ENCODE results near the gene OSBPL5.

DNA sequence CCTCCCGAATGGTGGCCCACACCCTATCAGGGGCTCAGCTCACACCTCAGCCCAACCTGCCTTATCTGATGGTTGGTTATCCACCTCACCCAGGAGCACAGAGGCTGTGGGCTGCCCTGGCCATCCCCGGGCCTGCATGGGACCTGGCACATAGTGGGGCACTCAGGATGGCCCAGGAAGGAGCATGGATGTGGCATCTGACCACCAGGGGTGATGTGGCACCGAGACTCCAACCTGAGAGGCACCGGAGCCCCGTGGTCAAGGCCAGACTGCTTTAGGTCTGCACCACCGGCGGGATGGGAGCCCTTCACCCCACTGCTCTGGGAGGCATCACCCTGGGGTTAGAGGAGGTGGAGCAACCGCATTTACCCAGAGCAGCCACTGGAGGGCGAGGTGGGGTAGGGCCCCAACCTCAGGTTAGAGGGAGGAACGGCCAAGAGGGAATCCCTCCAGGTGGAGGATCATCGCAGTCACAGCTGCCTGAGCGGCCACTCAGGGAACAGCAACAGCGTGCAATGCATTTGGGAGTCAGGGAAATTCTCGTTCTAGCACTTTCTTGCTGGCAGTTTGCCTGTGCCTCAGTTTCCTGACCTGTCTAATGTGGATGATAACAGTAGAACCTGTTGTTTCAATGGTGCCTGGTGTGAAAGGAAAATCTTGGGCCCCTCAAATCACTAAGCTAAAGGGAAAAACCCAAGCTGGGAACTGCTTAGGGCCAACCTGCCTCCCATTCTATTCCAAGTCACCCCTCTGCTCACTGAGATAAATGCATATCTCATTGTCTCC is 55.0 kb downstream of the OSBPL5 start:
- TF ChIP-seq, protein P1, sequence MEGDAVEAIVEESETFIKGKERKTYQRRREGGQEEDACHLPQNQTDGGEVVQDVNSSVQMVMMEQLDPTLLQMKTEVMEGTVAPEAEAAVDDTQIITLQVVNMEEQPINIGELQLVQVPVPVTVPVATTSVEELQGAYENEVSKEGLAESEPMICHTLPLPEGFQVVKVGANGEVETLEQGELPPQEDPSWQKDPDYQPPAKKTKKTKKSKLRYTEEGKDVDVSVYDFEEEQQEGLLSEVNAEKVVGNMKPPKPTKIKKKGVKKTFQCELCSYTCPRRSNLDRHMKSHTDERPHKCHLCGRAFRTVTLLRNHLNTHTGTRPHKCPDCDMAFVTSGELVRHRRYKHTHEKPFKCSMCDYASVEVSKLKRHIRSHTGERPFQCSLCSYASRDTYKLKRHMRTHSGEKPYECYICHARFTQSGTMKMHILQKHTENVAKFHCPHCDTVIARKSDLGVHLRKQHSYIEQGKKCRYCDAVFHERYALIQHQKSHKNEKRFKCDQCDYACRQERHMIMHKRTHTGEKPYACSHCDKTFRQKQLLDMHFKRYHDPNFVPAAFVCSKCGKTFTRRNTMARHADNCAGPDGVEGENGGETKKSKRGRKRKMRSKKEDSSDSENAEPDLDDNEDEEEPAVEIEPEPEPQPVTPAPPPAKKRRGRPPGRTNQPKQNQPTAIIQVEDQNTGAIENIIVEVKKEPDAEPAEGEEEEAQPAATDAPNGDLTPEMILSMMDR (conservative IDR thresholded peaks at IDR 0.05; ENCODE audit: low read length) = peak; percentile 67
- no peak for TF ChIP-seq EZH2phosphoT487 (IDR thresholded peaks at IDR 0.05; ENCODE audit: borderline replicate concordance, low read depth, low read length)

Measured in OCI-LY7 (cell line).